ENCODE measurements around the gene CUL5.

Gene CUL5

GRCh38 chr11:108008656-108009496, at the start of gene CUL5:
Gene CUL5, plus strand, starts transcription at chr11:108008898. Its CDS starts 451 bp downstream, at chr11:108009349.
- peak; percentile 91 for DNase-seq

GRCh38 chr11:107961480-107961879, 47.2 kb upstream of the CUL5 start:
- no peak for DNase-seq

DNA sequence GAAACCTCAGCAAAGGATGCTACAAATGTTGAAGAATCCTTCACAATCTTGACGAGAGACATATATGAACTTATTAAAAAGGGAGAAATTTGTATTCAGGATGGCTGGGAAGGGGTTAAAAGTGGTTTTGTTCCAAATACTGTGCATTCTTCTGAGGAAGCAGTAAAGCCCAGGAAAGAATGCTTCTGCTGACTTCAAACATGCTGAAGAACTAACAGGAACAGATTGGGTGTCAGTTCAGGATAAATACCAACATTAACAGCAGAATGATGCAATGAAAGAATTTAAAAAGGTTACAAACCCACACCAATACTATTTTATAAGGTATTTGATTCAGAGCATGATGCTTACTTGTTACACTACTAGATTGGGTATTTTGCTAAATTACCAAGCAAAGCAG, 46.5 kb upstream of the CUL5 start:
- DNase-seq, result no peak

GRCh38 chr11:107963091-107963490, 45.6 kb upstream of the CUL5 start:
- DNase-seq, result no peak

DNA sequence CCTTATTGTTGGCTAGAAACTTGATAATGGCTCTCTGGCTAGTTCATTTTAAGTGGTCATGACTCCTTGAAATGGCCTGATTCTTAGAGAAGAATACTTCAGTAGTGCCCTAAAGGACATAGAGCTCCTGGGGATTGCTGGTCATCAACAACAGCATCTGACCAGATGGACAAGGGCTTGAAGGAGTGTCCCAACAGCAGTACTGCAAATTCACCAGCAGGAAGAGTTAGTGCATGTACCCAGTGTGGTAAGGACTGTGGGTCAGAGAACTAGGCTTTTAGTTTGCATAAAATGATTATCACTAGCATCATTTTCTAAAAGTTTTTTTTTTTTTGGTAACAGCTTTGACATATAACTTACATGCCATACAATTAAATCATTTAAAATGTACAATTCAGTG, 39.5 kb upstream of the CUL5 start:
- DNase-seq, result peak; percentile 17

DNA sequence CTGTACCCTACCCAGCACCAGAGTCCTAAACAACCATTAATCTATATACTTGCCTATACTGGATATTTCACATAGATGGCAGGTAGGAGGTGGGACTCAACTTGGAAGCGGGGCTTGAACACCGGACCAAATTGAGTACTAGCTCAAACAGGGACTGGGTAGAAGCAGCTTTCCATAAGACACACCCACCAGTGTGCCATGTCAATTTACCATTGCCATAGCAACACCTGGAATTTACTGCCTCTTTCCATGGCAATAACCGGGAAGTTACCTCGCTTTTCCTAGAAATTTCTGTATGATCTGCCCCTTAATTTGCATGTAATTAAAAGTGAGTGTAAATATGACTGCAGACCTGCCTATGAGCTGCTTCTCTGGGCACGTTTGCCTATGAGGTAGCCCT, 38.6 kb upstream of the CUL5 start:
- DNase-seq, result no peak

GRCh38 chr11:107973641-107974040, 35.1 kb upstream of the CUL5 start:
- no peak for DNase-seq

DNA sequence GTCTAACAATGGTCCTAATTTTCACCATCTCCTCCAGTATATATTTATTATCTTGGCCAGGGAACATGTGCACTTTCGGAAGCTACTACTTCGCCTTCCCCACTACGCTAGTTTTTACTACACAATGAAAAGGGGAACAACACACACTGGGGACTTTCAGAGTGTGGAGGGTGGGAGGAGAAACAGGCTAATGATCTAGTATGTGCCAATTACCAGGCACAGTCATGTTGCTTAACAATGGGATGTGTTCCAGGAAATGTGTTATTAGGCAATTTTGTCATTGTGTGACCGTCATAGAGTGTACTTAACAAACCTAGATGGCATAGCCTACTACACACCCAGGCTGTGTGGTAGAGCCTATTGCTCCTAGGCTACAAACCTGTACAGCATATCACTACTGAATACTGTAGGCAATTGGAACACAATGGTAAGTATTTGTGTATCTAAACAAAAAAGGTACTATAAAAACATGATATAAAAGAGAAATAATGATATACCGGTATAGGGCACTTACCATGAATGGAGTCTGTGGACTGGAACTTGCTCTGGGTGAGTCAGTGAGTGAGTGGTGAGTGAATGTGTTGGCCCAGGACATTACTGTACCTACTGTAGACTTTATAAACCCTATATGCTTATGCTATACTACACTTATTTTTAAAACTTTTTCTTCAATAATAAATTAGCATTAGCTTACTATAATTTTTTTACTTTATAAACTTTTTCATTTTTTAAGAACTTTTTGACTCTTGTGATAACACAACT, 20.1 kb upstream of the CUL5 start:
- no peak for DNase-seq

- peak; percentile 13 for DNase-seq
Observed at GRCh38 chr11:107991868-107992414, 16.8 kb upstream of the CUL5 start.

DNA sequence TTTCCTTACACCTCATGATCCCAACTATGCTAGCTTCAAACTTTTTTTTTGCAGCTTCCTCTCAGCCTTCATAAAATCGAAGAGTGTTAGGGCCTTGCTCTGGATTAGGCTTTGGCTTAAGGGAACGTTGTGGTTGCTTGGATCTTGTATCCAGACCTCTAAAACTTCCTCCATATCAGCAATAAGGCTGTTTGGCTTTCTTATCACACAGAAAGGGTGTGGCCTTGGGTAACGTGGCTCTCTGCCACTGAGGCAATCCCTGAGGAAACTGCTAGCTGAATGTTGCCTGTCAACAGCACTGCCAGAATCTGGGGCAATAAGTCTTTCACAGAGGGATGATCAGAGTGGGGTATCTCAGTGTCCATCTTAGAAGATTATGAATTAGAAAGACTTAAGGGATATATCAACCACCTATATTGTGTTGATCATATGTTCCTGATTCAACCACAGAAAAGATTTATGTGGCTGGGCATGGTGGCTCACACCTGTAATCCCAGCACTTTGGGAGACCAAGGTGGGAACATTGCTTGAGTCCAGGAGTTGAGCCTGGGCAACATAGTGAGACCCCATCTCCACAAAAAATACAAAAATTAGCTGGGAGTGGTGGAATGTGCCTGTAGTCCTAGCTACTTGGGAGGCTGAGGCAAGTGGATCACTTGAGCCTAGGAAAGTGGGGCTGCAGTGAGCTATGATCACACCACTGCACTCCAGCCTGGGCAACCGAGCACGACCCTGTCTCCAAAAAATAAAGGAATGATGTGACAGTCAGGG, 12.5 kb upstream of the CUL5 start:
- DNase-seq, result no peak

DNA sequence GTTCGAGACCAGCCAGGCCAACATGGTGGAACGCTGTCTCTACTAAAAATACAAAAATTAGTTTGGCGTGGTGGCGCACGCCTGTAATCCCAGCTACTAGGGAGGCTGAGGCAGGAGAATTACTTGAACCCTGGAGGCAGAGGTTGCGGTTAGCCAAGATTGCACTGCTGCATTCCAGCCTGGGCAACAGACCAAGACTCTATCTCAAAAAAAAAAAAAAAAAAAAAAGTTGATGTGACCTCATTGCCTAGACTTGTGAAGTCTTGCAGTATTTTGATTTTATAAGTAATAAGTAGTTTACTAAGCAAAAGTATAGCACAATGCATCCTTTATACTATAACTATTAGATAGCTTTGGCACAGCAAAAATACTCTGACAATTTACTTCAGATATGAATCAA, 9.9 kb upstream of the CUL5 start:
- DNase-seq, result no peak

- peak; percentile 75 for DNase-seq
Observed at GRCh38 chr11:107999759-108000455, 8.8 kb upstream of the CUL5 start.

DNA sequence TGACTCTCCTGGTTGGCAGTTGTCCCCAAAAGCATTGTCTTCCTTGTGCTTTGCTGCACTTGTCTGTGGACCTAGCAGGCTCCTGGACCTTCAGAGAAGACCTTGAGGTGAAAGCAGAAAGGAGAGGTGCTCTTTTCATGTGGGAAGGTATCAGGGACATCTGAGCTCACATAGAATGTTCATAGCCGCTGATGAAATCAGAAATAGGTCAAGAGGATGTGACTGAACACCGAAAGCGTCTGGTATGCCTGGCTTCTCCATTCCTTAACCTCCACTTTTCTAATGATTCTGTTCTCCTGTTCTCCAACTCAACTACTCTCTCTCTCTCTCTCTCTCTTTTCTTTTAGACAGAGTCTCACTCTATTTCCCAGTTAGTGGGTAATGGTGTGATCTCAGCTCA, 6.2 kb upstream of the CUL5 start:
- no peak for DNase-seq

GRCh38 chr11:108003623-108004022, 5.1 kb upstream of the CUL5 start:
- DNase-seq, result no peak

- no peak for DNase-seq
Observed at GRCh38 chr11:108007819-108008218, 879 bp upstream of the CUL5 start.

- DNase-seq, result peak; percentile 44
Observed at GRCh38 chr11:108009497-108010370, 1.0 kb downstream of the CUL5 start.

GRCh38 chr11:108012139-108012725, 3.5 kb downstream of the CUL5 start:
- no peak for DNase-seq

DNA sequence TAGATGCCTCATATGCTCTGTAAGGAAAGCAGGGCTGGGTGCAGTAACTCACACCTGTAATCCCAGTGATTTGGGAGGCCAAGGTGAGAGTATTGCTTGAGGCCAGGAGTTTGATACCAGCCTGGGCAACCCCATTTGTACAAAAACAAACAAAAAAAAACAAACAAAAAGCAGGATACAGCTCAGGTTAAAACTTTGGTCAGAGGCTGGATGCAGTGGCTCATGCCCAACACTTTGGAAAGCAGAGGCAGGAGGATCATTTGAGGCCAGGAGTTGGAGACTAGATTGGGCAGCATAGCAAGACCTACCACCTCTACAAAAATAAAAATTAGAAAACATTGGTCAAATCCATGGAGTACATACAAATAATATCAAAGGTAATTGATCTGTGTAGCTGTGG, 7.9 kb downstream of the CUL5 start:
- no peak for DNase-seq

DNA sequence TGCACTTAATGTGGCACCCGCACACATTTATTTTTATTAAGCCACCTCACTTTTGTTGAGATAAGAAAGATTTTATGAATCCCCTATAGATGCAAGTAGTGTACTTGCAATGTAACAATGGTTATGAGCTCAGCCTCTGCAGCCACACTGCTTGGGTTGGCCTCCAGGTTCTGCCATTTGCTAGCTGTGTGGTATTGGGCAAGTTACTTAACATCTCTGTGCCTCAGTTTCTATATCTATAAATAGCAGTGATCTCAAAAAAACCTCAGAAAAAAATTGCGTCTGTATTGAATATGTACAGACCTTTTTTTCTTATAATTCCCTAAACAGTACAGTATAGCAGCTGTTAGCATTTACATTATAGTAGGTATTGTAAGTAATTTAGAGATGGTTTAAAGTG, 10.0 kb downstream of the CUL5 start:
- no peak for DNase-seq

DNA sequence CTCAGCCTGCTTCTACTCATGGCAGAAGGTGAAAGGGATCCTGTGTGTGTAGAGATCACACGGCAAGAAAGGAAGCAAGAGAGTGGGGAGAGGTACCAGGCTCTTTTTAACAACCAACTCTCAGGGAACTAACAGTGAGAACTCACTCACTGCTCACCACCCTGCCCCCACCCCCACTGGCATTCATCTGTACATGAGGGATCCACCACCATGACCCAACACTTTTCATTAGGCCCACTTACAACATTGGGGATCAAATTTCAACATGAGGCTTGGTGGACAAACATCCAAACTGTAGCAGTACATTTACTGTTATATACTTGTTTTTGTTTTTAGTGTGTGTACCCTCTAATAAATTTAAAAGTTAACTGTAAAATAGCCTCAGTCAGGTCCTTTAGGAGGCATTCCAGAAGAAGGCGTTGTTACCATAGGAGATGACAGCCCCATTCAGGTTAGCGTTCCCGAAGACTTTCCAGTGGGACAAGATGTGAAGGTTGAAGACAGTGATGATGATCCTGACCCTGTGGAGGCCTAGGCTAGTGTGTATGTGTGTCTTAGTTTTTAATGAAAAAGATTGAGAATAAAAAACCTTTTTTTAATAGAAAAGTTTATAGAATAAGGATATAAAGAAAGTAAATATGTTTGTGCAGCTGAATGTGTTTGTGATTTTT, 11.3 kb downstream of the CUL5 start:
- DNase-seq, result no peak

Measured in NCI-H82 (cell line).